GM18499 (cell line): Measurements from ENCODE around the gene POU3F1.

Source experiments
- ATAC-seq: cut with Tn5 transposase; IDR thresholded peaks from one replicate; pipeline ENCODE4 v1.9.1; 2021; ENCODE audit warnings: moderate number of reproducible peaks; ENCODE audit not compliant: insufficient read depth, unreplicated experiment

Gene POU3F1

GRCh38 chr1:38074302-38074677, 27.7 kb upstream of the POU3F1 start:
- ATAC-seq = no peak

GRCh38 chr1:38073534-38074301, 27.1 kb upstream of the POU3F1 start:
- no peak for ATAC-seq

GRCh38 chr1:38072858-38073257, 26.3 kb upstream of the POU3F1 start:
- no peak for ATAC-seq

- no peak for ATAC-seq
These were observed 25.0 kb upstream of the POU3F1 start for GRCh38 chr1:38071312-38072256.

GRCh38 chr1:38068980-38069340, 22.4 kb upstream of the POU3F1 start:
- no peak for ATAC-seq

GRCh38 chr1:38068220-38068979, 21.8 kb upstream of the POU3F1 start:
- no peak for ATAC-seq

- ATAC-seq = no peak
These were observed 17.8 kb upstream of the POU3F1 start for GRCh38 chr1:38064197-38064903.

- ATAC-seq = no peak
These were observed 17.0 kb upstream of the POU3F1 start for GRCh38 chr1:38063616-38064015.

- no peak for ATAC-seq
These were observed 16.0 kb upstream of the POU3F1 start for GRCh38 chr1:38062361-38063288.

- ATAC-seq = no peak
These were observed 15.3 kb upstream of the POU3F1 start for GRCh38 chr1:38061883-38062328.

GRCh38 chr1:38061290-38061689, 14.7 kb upstream of the POU3F1 start:
- no peak for ATAC-seq

- ATAC-seq = no peak
These were observed 13.9 kb upstream of the POU3F1 start for GRCh38 chr1:38060498-38060897.

GRCh38 chr1:38059635-38060250, 13.2 kb upstream of the POU3F1 start:
- no peak for ATAC-seq

- no peak for ATAC-seq
These were observed 9.4 kb upstream of the POU3F1 start for GRCh38 chr1:38055965-38056364.

- no peak for ATAC-seq
These were observed 8.8 kb upstream of the POU3F1 start for GRCh38 chr1:38055398-38055797.

GRCh38 chr1:38053416-38054091, 7.0 kb upstream of the POU3F1 start:
- ATAC-seq = no peak

- ATAC-seq = no peak
These were observed 6.3 kb upstream of the POU3F1 start for GRCh38 chr1:38052750-38053415.
